GM12878 (cell line): ENCODE data around the gene CACNA2D3. TPM values are rescaled to one million over a fixed set of nuclear protein-coding genes. Genes with fewer than 3 reads are reported as not detected.

Source experiments
- ATAC-seq: fragments of 200-7000 bp; cut with Tn5 transposase; 3 replicates; pipeline ENCODE4 v1.9.1; 2020; ENCODE audit warnings: mild to moderate bottlenecking, moderate library complexity
- BruUV-seq: library from RNA; stranded (reverse); fragments of 400-500 nt; replicated peaks from 2 replicates; lab custom pipeline; 2021; lab: Mats Ljungman, UMichigan
- CTCF ChIA-PET: fragments of 300-600 bp; sonication (Branson Sonifier 250); formaldehyde crosslinking; extraction: SDS; loops from one replicate; lab custom pipeline; 2021; ENCODE audit warnings: inconsistent platforms; lab: Yijun Ruan, JAX
- POLR2A ChIA-PET: fragments of 350-600 bp; formaldehyde crosslinking; extraction: SDS; loops from one replicate; lab custom pipeline; 2021; ENCODE audit warnings: inconsistent platforms; lab: Charles Lee
- RAD21 ChIA-PET: fragments of 300-600 bp; sonication (Branson Sonifier 250); formaldehyde crosslinking; loops from one replicate; lab custom pipeline; 2023; ENCODE audit warnings: antibody characterized with exemption; ENCODE audit not compliant: unreplicated experiment; lab: Charles Lee
- SMC1A ChIA-PET: fragments of 300-600 bp; sonication (Branson Sonifier 250); formaldehyde crosslinking; loops from one replicate; lab custom pipeline; 2023; ENCODE audit not compliant: unreplicated experiment, uncharacterized antibody; lab: Charles Lee
- DNase-seq: peaks from one replicate; pipeline ENCODE4 v3.0.0-alpha.2; 2011; ENCODE audit warnings: low read depth, low spot score
- FAIRE-seq: peaks from 3 replicates; lab custom pipeline; 2011; peaks lifted over from hg19 to GRCh38; lab: Jason Lieb, UNC
- H2AFZ ChIP-seq: 2 replicates; pipeline ENCODE4 v1.6.0; 2011; ENCODE audit warnings: low read depth, low read length, control low read depth; ENCODE audit not compliant: control insufficient read depth
- H3K27ac ChIP-seq: 2 replicates; pipeline ENCODE4 v1.5.1; 2011; ENCODE audit warnings: control low read depth; ENCODE audit not compliant: control insufficient read depth, insufficient read depth
- H3K27me3 ChIP-seq, 2 experiments: replicated peaks in 1 of 2; 2 replicates each; pipeline versions ENCODE4 v1.6.0 to v1.6.1; 2011; ENCODE audit warnings: low read length in 1 of 2; ENCODE audit not compliant: control insufficient read depth in 2 of 2, insufficient read depth in 2 of 2
- H3K36me3 ChIP-seq, 2 experiments: 2 replicates each; pipeline ENCODE4 v1.5.1; 2011; ENCODE audit warnings: low read length in 1 of 2; ENCODE audit not compliant: control insufficient read depth in 2 of 2, insufficient read depth in 2 of 2
- H3K4me1 ChIP-seq: 2 replicates; pipeline ENCODE4 v1.6.1; 2011; ENCODE audit warnings: mild to moderate bottlenecking, low read length, moderate library complexity, mixed read lengths; ENCODE audit not compliant: control insufficient read depth, insufficient read depth
- H3K4me2 ChIP-seq: 2 replicates; pipeline ENCODE4 v1.6.0; 2011; ENCODE audit warnings: control low read depth; ENCODE audit not compliant: control insufficient read depth, insufficient read depth
- H3K4me3 ChIP-seq: fragments of 200-600 bp; sonication (generic); 2 replicates; pipeline ENCODE4 v1.5.1; 2016
- H3K79me2 ChIP-seq: 2 replicates; pipeline ENCODE4 v1.6.0; 2011; ENCODE audit warnings: low read length; ENCODE audit not compliant: control insufficient read depth, insufficient read depth
- H3K9ac ChIP-seq: 2 replicates; pipeline ENCODE4 v1.8.0; 2011; ENCODE audit warnings: low read length, control low read depth, mixed read lengths; ENCODE audit not compliant: control insufficient read depth, insufficient read depth
- H3K9me3 ChIP-seq: replicated peaks from 3 replicates; pipeline ENCODE4 v1.5.1; 2011; ENCODE audit warnings: mild to moderate bottlenecking, low read length; ENCODE audit not compliant: control insufficient read depth, insufficient read depth
- H4K20me1 ChIP-seq: 2 replicates; pipeline ENCODE4 v1.6.0; 2011; ENCODE audit not compliant: control insufficient read depth, insufficient read depth
- CBX3 ChIP-seq: fragments of 200-600 bp; sonication (generic); IDR thresholded peaks from 2 replicates; pipeline ENCODE4 v1.6.1; 2016; ENCODE audit warnings: low read depth, borderline replicate concordance
- EGR1 ChIP-seq, 2 experiments: IDR thresholded peaks; 1 replicate in 1 of 2; 2 replicates in 1 of 2; pipeline ENCODE4 v1.6.1; 2011 to 2012; ENCODE audit warnings: low read depth in 2 of 2, low read length in 2 of 2, borderline replicate concordance in 1 of 2, mild to moderate bottlenecking in 1 of 2, moderate library complexity in 1 of 2
- FOXK2 ChIP-seq: fragments of 450-650 bp; IDR thresholded peaks from 2 replicates; pipeline ENCODE4 v1.6.1; 2017; ENCODE audit warnings: mild to moderate bottlenecking, moderate library complexity
- HDGF ChIP-seq: fragments of 450-650 bp; IDR thresholded peaks from 2 replicates; pipeline ENCODE4 v1.6.1; 2016; ENCODE audit warnings: antibody characterized with exemption
- PML ChIP-seq: IDR thresholded peaks from 2 replicates; pipeline ENCODE4 v1.6.1; 2012; ENCODE audit warnings: low read length, inconsistent platforms
- YBX1 ChIP-seq: fragments of 450-650 bp; IDR thresholded peaks from 2 replicates; pipeline ENCODE4 v1.6.1; 2016; ENCODE audit warnings: antibody characterized with exemption
- ZNF24 ChIP-seq: fragments of 450-650 bp; IDR thresholded peaks from 2 replicates; pipeline ENCODE4 v1.6.1; 2017; ENCODE audit warnings: antibody characterized with exemption, mild to moderate bottlenecking
- WGBS: methylation state at CpG from one replicate; pipeline ENCODE4 v1.1.6; 2016; ENCODE audit warnings: low lambda C conversion rate; ENCODE audit not compliant: insufficient replicate concordance, insufficient coverage; ENCODE audit errors: missing lambda C conversion rate; 5-methylcytosine and 5-hydroxymethylcytosine counted together
- in situ Hi-C: fragments of 300-500 bp; cut with MboI; formaldehyde crosslinking; loops from 9 replicates; pipeline ENCODE4 v1.14.3; 2018; ENCODE audit warnings: mixed read lengths
- intact Hi-C: fragments of 100-400 bp; cut with micrococcal nuclease; formaldehyde crosslinking; loops from one replicate; pipeline ENCODE4 v1.14.2; 2022; ENCODE audit not compliant: unreplicated experiment
- polyA plus RNA-seq, 11 experiments: library from polyadenylated mRNA; depleted of rRNA in 4 of 11; unstranded in 6 of 11; stranded (reverse) in 5 of 11; fragments of >200 nt; fragmentation: Nextera tagmentation in 4 of 11; fragmentation: Illumina TruSeq in 1 of 11; extraction: Ambion mirVana in 4 of 11; extraction: Trizol in 1 of 11; gene quantifications; 1 replicate in 1 of 11; 2 replicates in 10 of 11; pipeline versions ENCODE4 v1.2.1 to v1.2.3, GENCODE V29; 2011 to 2016; ENCODE audit warnings: inconsistent platforms in 2 of 11, missing spikeins in 2 of 11, low read depth in 1 of 11
- total RNA-seq, 4 experiments: library from RNA; depleted of rRNA in 3 of 4; stranded (reverse); fragments of >200 nt in 3 of 4; fragmentation: Illumina TruSeq in 1 of 4; extraction: Trizol in 1 of 4; gene quantifications; 2 replicates each; pipeline versions ENCODE4 v1.2.1 to v1.2.3, GENCODE V29; 2013 to 2021
- TF ChIP-seq, protein P1 (sequence below): IDR thresholded peaks from 2 replicates; pipeline ENCODE4 v1.6.1; 2011; ENCODE audit warnings: low read depth, mild to moderate bottlenecking, low read length, moderate library complexity, borderline replicate concordance; ENCODE audit errors: extremely low read depth
- TF ChIP-seq, protein P2 (sequence below): fragments of 150-350 bp; IDR thresholded peaks from 2 replicates; pipeline ENCODE4 v1.6.1; 2016; ENCODE audit warnings: low read depth, low read length

CACNA2D3 gene
- total and polyA plus RNA-seq, 10 of the 15 experiments (the other 5 are each of a cell fraction or from before 2014, with no cell fraction given) = not detected

DNA sequence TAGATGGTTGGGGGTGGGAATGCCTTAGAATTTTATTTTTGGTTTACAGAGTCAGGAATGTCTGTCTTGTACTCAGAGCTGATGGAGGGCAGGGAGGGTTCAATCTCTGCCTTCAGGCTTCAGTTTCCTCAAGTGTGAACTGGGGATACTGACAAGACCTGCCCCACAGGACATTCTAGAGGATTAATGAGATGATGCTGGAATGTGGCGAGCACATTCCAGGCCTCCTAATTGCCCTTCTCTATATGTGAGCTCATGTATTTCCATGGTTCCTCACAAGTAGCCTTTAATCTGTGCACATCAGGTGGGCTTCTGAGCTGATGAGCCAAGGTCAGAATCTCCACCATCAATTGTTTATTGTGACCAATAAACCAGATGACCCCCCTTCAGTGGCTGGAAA lies 90.4 kb downstream of the CACNA2D3 start:
- Histone ChIP-seq H2AFZ (no peak overlapping the region), H3K9ac (no peak overlapping the region), H3K4me2 (no peak overlapping the region), H3K36me3 (no peaks in the 10 kb centered on the region), H3K79me2 (no peaks in the 10 kb centered on the region), H3K27ac (no peak overlapping the region), H3K27me3 (no peaks in the 10 kb centered on the region), H3K4me1 (no peaks in the 10 kb centered on the region), H3K9me3 (no peaks in the 10 kb centered on the region), H4K20me1 (no peaks in the 10 kb centered on the region), H3K4me3 (no peak overlapping the region)
- ATAC-seq (no peak), DNase-seq (no peak), FAIRE-seq (no peak)
- intact Hi-C loops = no loop called here
- WGBS = 63% methylated on average over 1 of the region's 1 CpG
- no TSS peak for BruUV-seq
- TF ChIP-seq HDGF = no peak
- TF ChIP-seq, protein P1, sequence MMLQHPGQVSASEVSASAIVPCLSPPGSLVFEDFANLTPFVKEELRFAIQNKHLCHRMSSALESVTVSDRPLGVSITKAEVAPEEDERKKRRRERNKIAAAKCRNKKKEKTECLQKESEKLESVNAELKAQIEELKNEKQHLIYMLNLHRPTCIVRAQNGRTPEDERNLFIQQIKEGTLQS = no peak
- TF ChIP-seq YBX1 = no peak
- no peak for TF ChIP-seq CBX3
- TF ChIP-seq ZNF24 = no peak
- TF ChIP-seq PML = no peak
- TF ChIP-seq, protein P2, sequence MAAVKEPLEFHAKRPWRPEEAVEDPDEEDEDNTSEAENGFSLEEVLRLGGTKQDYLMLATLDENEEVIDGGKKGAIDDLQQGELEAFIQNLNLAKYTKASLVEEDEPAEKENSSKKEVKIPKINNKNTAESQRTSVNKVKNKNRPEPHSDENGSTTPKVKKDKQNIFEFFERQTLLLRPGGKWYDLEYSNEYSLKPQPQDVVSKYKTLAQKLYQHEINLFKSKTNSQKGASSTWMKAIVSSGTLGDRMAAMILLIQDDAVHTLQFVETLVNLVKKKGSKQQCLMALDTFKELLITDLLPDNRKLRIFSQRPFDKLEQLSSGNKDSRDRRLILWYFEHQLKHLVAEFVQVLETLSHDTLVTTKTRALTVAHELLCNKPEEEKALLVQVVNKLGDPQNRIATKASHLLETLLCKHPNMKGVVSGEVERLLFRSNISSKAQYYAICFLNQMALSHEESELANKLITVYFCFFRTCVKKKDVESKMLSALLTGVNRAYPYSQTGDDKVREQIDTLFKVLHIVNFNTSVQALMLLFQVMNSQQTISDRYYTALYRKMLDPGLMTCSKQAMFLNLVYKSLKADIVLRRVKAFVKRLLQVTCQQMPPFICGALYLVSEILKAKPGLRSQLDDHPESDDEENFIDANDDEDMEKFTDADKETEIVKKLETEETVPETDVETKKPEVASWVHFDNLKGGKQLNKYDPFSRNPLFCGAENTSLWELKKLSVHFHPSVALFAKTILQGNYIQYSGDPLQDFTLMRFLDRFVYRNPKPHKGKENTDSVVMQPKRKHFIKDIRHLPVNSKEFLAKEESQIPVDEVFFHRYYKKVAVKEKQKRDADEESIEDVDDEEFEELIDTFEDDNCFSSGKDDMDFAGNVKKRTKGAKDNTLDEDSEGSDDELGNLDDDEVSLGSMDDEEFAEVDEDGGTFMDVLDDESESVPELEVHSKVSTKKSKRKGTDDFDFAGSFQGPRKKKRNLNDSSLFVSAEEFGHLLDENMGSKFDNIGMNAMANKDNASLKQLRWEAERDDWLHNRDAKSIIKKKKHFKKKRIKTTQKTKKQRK = no peak
- no peak for TF ChIP-seq EGR1 (IDR thresholded peaks at IDR 0.05; ENCODE audit: borderline replicate concordance in 1 of 2, low read depth in 2 of 2, low read length in 2 of 2)
- no peak for TF ChIP-seq FOXK2
- ChIA-PET POLR2A (no interaction called here), RAD21 (no interaction called here), CTCF (no interaction called here), SMC1A (no interaction called here)
- in situ Hi-C loops = no loop called here
